BLaER1 treated with 17β-estradiol and CSF1 and Interleukin-3, amounts not matched to agents 10 nM and 100 nM (cell line): Measurements from ENCODE around the gene ELFN1.

Experiments
- H3K27ac ChIP-seq, 11 experiments: shearing (Covaris generic); formaldehyde crosslinking; 2 replicates each; pipeline ENCODE4 v1.8.1; 2022
- H3K27me3 ChIP-seq, 11 experiments: shearing (Covaris generic); formaldehyde crosslinking; 2 replicates each; pipeline ENCODE4 v1.8.1; 2022
- H3K36me3 ChIP-seq, 11 experiments: shearing (Covaris generic); formaldehyde crosslinking; 2 replicates each; pipeline ENCODE4 v1.8.1; 2022
- H3K4me1 ChIP-seq, 10 experiments: shearing (Covaris generic); formaldehyde crosslinking; 2 replicates each; pipeline ENCODE4 v1.8.1; 2022
- H3K4me2 ChIP-seq, 11 experiments: shearing (Covaris generic); formaldehyde crosslinking; 2 replicates each; pipeline ENCODE4 v1.8.1; 2022
- H3K4me3 ChIP-seq, 10 experiments: shearing (Covaris generic); formaldehyde crosslinking; 2 replicates each; pipeline ENCODE4 v1.8.1; 2022
- H3K9ac ChIP-seq, 11 experiments: shearing (Covaris generic); formaldehyde crosslinking; 2 replicates each; pipeline ENCODE4 v1.8.1; 2022
- H3K9me3 ChIP-seq, 11 experiments: shearing (Covaris generic); formaldehyde crosslinking; replicated peaks in 1 of 11; 2 replicates each; pipeline ENCODE4 v1.8.1; 2022
- H4K20me1 ChIP-seq, 11 experiments: shearing (Covaris generic); formaldehyde crosslinking; 2 replicates each; pipeline ENCODE4 v1.8.1; 2022
- Cebpa-rat ChIP-seq, 11 experiments: shearing (Covaris generic); IDR thresholded peaks; 2 replicates each; pipeline ENCODE4 v1.8.1; 2022

The ELFN1 gene

DNA sequence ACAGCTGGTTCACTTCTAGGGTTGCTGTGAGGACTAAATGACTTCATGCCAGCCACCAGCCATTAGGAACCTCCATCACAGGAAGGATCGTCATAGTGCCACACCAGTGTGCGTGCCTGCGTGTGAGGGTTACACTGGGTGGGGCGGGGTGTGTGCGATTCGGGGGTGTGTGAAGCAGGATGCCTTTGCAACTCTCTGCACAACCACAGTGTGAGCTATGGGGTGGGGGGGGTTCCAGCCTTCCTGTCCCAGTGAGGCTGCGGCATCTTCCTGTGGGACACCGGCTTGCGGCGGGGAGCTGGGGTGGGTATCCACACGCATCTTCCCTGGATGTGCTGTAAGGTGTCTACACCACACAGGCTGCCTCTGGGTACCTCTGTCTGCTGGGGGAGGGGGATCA lies 6.9 kb upstream of the ELFN1 start:
- H3K36me3 ChIP-seq, result no peaks in the 10 kb centered on the region
- H3K27ac ChIP-seq, result no peak overlapping the region
- peaks cover 16 to 54% (median 48%) of the 10 kb centered on the region in 10 experiments for H3K4me1 ChIP-seq
- peaks cover 4 to 50% (median 21%) of the 10 kb centered on the region in 11 experiments; a peak in 20 of 22 replicates for H4K20me1 ChIP-seq
- H3K9me3 ChIP-seq, result peaks cover 0 to under 1% (median 0%) of the 10 kb centered on the region in 11 experiments; a peak in 1 of 22 replicates
- TF ChIP-seq Cebpa-rat (IDR thresholded peaks at IDR 0.05), result no peak
- peaks cover 37 to 69% (median 44%) of the 10 kb centered on the region in 11 experiments for H3K27me3 ChIP-seq
- H3K9ac ChIP-seq, result peak overlapping the region in 1 of 11 experiments; percentile 70; a peak in 2 of 22 replicates
- no peak overlapping the region for H3K4me3 ChIP-seq
- peak overlapping the region in 8 of 11 experiments; percentile 86 to 99 (median 92); a peak in 14 of 22 replicates for H3K4me2 ChIP-seq

DNA sequence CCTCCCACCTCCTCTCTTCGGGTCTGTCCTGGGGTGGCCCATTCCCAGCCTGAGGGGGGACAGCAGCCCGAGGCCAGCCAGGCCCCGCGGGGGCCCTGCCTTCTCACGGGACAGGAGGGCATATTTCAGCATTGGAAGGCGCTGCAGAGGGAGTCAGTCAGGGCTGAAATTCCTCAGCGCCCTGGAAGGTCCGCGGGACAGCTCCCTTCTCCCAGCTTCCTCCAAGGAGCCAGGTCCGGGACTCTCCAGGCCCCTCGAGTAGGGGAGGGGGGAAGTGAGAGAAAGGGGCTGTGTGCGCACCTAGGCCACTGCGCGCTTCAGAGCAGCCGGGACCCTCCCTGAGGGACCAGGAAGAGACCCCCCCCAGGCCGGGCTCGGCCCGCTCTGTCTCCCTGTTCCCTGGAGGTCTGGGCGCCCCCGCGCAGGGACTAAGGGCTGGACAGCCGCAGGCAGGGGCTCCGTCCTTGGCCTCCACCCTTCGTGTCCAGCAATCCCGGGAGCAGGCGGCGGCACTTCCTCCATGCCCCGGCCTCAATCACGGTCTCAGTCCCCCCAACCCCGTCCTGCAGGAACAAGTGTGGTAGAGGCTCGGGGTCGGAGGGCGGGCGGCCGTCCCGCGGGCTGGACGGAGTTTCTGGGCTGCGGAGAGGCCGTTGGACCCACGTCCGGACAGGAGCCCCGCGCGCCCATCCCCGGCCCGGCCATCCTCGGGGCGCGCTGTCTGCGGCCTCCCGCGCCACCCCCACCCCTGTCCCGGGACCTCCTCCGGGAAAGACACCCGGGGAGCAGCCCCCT lies 6.0 kb upstream of the ELFN1 start:
- H4K20me1 ChIP-seq, result peaks cover 11 to 59% (median 29%) of the 10 kb centered on the region in 11 experiments; a peak in 20 of 22 replicates
- no peaks in the 10 kb centered on the region for H3K9me3 ChIP-seq
- H3K27me3 ChIP-seq, result peaks cover 46 to 77% (median 53%) of the 10 kb centered on the region in 11 experiments
- H3K9ac ChIP-seq, result peak overlapping the region in 6 of 11 experiments; percentile 15 to 70 (median 62); a peak in 9 of 22 replicates
- no peaks in the 10 kb centered on the region for H3K36me3 ChIP-seq
- TF ChIP-seq Cebpa-rat (IDR thresholded peaks at IDR 0.05), result no peak
- H3K4me3 ChIP-seq, result peak overlapping the region; percentile 48 to 70 (median 59); a peak in 19 of 20 replicates
- H3K4me2 ChIP-seq, result peak overlapping the region; percentile 78 to 99 (median 89)
- peaks cover 16 to 62% (median 56%) of the 10 kb centered on the region in 10 experiments for H3K4me1 ChIP-seq
- no peak overlapping the region for H3K27ac ChIP-seq

DNA sequence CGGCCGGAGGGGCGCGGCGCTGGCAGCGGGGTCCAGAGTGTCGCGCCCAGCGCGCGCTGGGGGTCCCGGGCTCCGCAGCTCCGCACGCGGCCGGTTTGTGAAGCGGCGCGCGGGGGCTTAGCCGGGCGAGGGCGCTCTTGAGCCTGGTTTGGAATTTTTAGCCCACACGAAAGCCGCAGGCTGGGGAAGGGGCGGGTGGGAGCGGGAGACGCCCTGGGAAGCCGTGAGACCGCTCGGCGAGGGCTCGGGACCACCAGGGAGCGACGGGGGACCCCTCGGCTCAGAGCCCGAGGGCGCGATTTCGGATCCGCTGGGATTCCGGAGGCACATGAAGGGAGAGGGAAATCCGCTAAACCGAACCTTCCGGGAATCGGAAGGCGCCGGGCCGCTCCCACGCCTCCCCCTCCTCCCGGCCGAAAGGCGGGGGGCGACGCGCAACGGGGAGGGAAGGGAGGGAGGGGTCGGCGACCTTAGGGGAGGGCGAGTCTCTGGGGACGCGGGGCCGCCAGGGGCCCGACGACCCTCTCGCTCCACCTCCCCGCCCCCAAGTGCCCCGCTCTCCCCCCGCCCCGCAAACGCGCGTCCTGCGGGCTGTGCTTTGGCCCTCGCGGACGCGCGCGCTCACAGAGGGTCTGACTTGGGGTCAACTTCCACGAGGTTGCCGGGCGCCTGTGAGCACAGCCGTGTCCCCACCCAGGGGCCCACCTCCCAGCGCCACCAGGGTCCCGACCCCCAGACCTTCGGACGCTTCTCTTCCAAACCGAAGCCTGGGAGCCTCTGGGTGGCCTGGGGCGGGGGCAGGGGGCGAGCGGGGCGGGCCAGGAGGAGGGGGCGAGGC lies 5.1 kb upstream of the ELFN1 start:
- peaks cover 54 to 86% (median 61%) of the 10 kb centered on the region in 11 experiments for H3K27me3 ChIP-seq
- peak overlapping the region; percentile 78 to 99 (median 89) for H3K4me2 ChIP-seq
- H3K4me3 ChIP-seq, result peak overlapping the region; percentile 48 to 70 (median 59)
- no peak for TF ChIP-seq Cebpa-rat (IDR thresholded peaks at IDR 0.05)
- no peak overlapping the region for H3K27ac ChIP-seq
- H3K9me3 ChIP-seq, result no peaks in the 10 kb centered on the region
- peaks cover 11 to 64% (median 34%) of the 10 kb centered on the region in 11 experiments; a peak in 20 of 22 replicates for H4K20me1 ChIP-seq
- H3K4me1 ChIP-seq, result peaks cover 21 to 68% (median 61%) of the 10 kb centered on the region in 10 experiments
- H3K9ac ChIP-seq, result peak overlapping the region in 9 of 11 experiments; percentile 31 to 70 (median 50); a peak in 12 of 22 replicates
- no peaks in the 10 kb centered on the region for H3K36me3 ChIP-seq

DNA sequence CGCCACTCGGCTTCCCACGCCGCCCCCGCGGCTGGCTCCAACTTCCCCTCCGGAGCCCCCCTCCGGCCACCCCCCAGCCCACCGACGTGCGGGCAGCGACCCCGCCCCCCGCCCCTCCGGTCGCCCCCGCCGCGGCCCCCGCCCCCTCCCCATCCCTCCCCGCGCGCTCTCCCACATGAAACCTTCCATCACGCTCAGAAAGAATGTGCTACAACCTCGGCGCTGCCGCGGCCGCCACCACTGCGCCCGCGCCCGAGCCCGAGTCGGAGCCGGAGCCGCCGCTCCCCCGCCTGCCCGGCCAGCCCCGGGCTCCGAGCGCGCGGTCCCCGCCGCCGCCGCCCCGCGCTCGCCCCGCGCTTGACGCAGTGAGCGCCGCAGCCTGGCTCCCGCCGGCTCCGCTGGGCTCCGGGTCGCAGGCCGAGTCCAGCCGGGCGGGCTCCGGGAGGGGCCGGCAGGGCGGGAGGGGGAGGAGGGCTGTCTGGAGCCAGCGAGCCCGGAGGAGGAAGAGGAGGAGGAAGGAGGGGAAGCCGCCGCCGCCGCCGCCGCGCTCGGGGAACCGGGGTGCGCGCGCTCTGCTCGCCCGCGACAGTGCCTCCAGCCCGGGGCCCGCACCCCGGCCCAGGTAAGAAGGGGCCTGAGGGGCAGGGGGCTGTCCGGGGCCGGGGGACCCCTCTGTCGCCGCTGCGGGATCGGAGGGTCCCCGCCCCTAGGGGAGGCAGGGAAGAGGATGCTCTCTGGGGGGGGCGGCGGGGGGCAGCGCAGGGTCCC lies 4.3 kb upstream of the ELFN1 start:
- H3K27me3 ChIP-seq, result peaks cover 62 to 94% (median 69%) of the 10 kb centered on the region in 11 experiments
- peaks cover 27 to 74% (median 67%) of the 10 kb centered on the region in 10 experiments for H3K4me1 ChIP-seq
- H3K36me3 ChIP-seq, result no peaks in the 10 kb centered on the region
- peak overlapping the region in 9 of 11 experiments; percentile 13 to 75 (median 55); a peak in 14 of 22 replicates for H3K9ac ChIP-seq
- TF ChIP-seq Cebpa-rat (IDR thresholded peaks at IDR 0.05), result no peak
- peak overlapping the region; percentile 51 to 73 (median 64) for H3K4me3 ChIP-seq
- peak overlapping the region; percentile 92 to 100 (median 98) for H3K4me2 ChIP-seq
- H4K20me1 ChIP-seq, result peaks cover 11 to 71% (median 41%) of the 10 kb centered on the region in 11 experiments; a peak in 20 of 22 replicates
- H3K27ac ChIP-seq, result no peak overlapping the region
- no peaks in the 10 kb centered on the region for H3K9me3 ChIP-seq

DNA sequence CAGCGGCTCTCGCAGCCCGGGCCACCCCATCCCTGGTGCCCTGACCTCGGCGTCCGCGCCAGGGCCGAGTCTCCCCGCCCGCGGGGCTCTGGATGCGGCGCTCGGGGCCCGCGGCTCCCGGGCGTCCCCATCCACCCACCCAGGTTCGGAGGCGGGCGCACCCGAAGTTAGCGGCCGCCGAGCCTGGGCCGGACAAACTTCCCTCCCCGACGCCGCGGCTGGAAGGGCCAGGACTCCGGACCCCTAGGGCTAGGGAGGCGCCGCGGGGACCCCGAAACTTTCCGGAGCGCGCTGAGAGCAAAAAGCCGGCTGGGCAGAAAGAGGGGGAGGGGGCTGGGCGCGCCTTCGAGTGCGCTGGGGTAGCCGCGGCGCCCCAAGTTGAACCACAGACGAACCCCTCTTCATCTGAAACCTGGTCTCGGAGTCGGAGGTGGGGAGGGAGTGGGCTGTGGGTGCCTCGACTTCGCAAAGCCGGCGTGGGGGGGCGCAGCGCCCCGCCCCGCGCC lies 3.7 kb upstream of the ELFN1 start:
- peak overlapping the region in 10 of 11 experiments; percentile 10 to 75 (median 49); a peak in 13 of 22 replicates for H3K9ac ChIP-seq
- no peak for TF ChIP-seq Cebpa-rat (IDR thresholded peaks at IDR 0.05)
- peaks cover 11 to 77% (median 47%) of the 10 kb centered on the region in 11 experiments; a peak in 20 of 22 replicates for H4K20me1 ChIP-seq
- H3K27me3 ChIP-seq, result peaks cover 69 to 98% (median 76%) of the 10 kb centered on the region in 11 experiments
- no peak overlapping the region for H3K27ac ChIP-seq
- peak overlapping the region; percentile 51 to 73 (median 64) for H3K4me3 ChIP-seq
- no peaks in the 10 kb centered on the region for H3K9me3 ChIP-seq
- peak overlapping the region; percentile 92 to 100 (median 98) for H3K4me2 ChIP-seq
- peaks cover 27 to 79% (median 67%) of the 10 kb centered on the region in 10 experiments for H3K4me1 ChIP-seq
- no peaks in the 10 kb centered on the region for H3K36me3 ChIP-seq

DNA sequence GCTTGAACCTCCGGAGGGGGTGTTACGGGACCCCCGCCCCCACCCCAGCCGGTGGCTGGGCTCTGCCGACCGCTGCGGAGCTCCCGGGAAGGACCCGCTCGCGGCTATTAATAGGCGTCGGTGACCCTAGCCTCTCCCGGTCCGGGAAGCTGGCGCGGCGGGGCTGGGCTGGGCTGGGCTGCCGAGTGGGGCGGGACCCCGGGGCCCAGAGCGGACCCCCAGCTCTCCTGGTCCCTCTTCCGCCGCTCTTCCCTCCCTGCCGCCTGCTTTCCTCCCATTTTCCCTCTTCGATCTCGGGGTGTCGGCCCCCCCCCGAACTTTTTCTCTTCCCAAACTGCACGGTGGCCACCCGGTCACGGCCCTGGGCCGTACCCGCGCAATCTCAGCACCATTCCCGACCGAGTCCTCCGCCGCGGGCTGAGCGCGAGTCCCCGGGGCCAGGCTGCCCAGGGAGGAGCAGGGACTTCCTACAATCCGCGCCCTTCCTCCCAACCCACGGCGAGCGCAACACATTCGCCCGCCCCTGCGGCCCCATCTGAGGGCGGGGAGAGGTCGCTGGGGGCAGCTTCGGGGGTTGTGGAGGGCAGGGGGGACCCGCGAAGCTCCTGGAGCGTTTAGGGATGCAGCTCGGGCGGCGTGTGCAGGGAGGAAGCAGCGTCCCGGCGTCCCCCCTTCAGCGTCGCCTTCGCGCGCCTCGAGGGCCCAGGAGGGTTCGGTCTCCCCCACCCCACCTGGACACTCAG lies 3.1 kb upstream of the ELFN1 start:
- no peak for TF ChIP-seq Cebpa-rat (IDR thresholded peaks at IDR 0.05)
- peak overlapping the region; percentile 51 to 73 (median 64) for H3K4me3 ChIP-seq
- H4K20me1 ChIP-seq, result peaks cover 11 to 80% (median 53%) of the 10 kb centered on the region in 11 experiments; a peak in 20 of 22 replicates
- H3K36me3 ChIP-seq, result no peaks in the 10 kb centered on the region
- H3K4me1 ChIP-seq, result peaks cover 27 to 72% (median 63%) of the 10 kb centered on the region in 10 experiments
- peaks cover 75 to 98% (median 82%) of the 10 kb centered on the region in 11 experiments for H3K27me3 ChIP-seq
- peak overlapping the region; percentile 92 to 100 (median 98) for H3K4me2 ChIP-seq
- H3K9me3 ChIP-seq, result no peaks in the 10 kb centered on the region
- H3K9ac ChIP-seq, result peak overlapping the region in 9 of 11 experiments; percentile 14 to 75 (median 55); a peak in 14 of 22 replicates
- H3K27ac ChIP-seq, result no peak overlapping the region
